H1 (cell line): ENCODE measurements around the gene CACNA2D3. TPM values are rescaled to one million over a fixed set of nuclear protein-coding genes. Genes with fewer than 3 reads are reported as not detected.
A peak's percentile ranks its signal among the peaks of the same experiment; 100 is the strongest.

Experiments used
- CTCF ChIA-PET: fragments of 300-600 bp; sonication (Branson Sonifier 250); formaldehyde crosslinking; loops from one replicate; lab custom pipeline; 2021; ENCODE audit not compliant: partially characterized antibody; lab: Charles Lee
- POLR2A ChIA-PET: fragments of 300-600 bp; sonication (Branson Sonifier 250); formaldehyde crosslinking; loops from one replicate; lab custom pipeline; 2021; ENCODE audit warnings: inconsistent platforms; ENCODE audit not compliant: partially characterized antibody; lab: Charles Lee
- DNase-seq, 2 experiments: peaks; one replicate each; pipeline versions ENCODE4 v3.0.0 to v3.0.0-alpha.2; 2010 to 2022; ENCODE audit warnings: low spot score in 2 of 2, low read depth in 1 of 2, mixed read lengths in 1 of 2
- FAIRE-seq: peaks from 2 replicates; lab custom pipeline; 2011; peaks lifted over from hg19 to GRCh38; lab: Jason Lieb, UNC
- H2AFZ ChIP-seq: 2 replicates; pipeline ENCODE4 v1.8.1; 2012; ENCODE audit warnings: low read length, inconsistent platforms
- H2AK5ac ChIP-seq: 2 replicates; pipeline ENCODE4 v1.6.1; 2013; ENCODE audit warnings: low read depth, low read length
- H2BK120ac ChIP-seq: replicated peaks from 2 replicates; pipeline ENCODE3; 2013; ENCODE audit warnings: low read depth, low read length, inconsistent platforms
- H2BK12ac ChIP-seq: 2 replicates; pipeline ENCODE4 v1.6.1; 2013; ENCODE audit warnings: low read depth, low read length
- H2BK15ac ChIP-seq: 2 replicates; pipeline ENCODE4 v1.6.1; 2013; ENCODE audit warnings: low read length
- H2BK20ac ChIP-seq: 2 replicates; pipeline ENCODE4 v1.6.1; 2013; ENCODE audit warnings: low read length
- H2BK5ac ChIP-seq: 2 replicates; pipeline ENCODE4 v1.6.1; 2013; ENCODE audit warnings: low read depth, low read length
- H3K14ac ChIP-seq: 2 replicates; pipeline ENCODE4 v1.6.1; 2013; ENCODE audit warnings: inconsistent platforms; ENCODE audit not compliant: insufficient read length
- H3K18ac ChIP-seq: 2 replicates; pipeline ENCODE4 v1.6.1; 2013; ENCODE audit warnings: low read length; ENCODE audit errors: extremely low read depth
- H3K23ac ChIP-seq: 2 replicates; pipeline ENCODE4 v1.6.1; 2013; ENCODE audit warnings: inconsistent platforms; ENCODE audit not compliant: insufficient read length
- H3K23me2 ChIP-seq: 2 replicates; pipeline ENCODE4 v1.6.1; 2013; ENCODE audit warnings: low read depth, low read length
- H3K27ac ChIP-seq: 2 replicates; pipeline ENCODE4 v1.6.1; 2011; ENCODE audit warnings: low read depth, low read length, inconsistent platforms
- H3K27me3 ChIP-seq, 4 experiments: replicated peaks in 1 of 4; 1 replicate in 1 of 4; 2 replicates in 3 of 4; pipeline versions ENCODE4 v1.6.1 to v1.8.1; 2011 to 2013; ENCODE audit warnings: low read length in 3 of 4, mild to moderate bottlenecking in 3 of 4, inconsistent platforms in 2 of 4, mixed read lengths in 2 of 4, moderate library complexity in 1 of 4; ENCODE audit not compliant: control insufficient read depth in 3 of 4, insufficient read depth in 3 of 4; ENCODE audit errors: extremely low read depth in 1 of 4
- H3K36me3 ChIP-seq, 4 experiments: 2 replicates each; pipeline versions ENCODE4 v1.6.1 to v1.8.1; 2011 to 2013; ENCODE audit warnings: mild to moderate bottlenecking in 4 of 4, low read length in 3 of 4, moderate library complexity in 2 of 4, control low read depth in 1 of 4, inconsistent platforms in 1 of 4; ENCODE audit not compliant: insufficient read depth in 4 of 4, control insufficient read depth in 2 of 4
- H3K4ac ChIP-seq: replicated peaks from 2 replicates; pipeline ENCODE3; 2013; ENCODE audit warnings: low read length, low read depth, mixed read lengths, inconsistent platforms; ENCODE audit not compliant: insufficient read length
- H3K4me1 ChIP-seq, 4 experiments: replicated peaks in 1 of 4; 1 replicate in 1 of 4; 2 replicates in 3 of 4; pipeline versions ENCODE4 v1.6.1 to v1.8.1; 2011 to 2013; ENCODE audit warnings: low read length in 3 of 4, inconsistent platforms in 2 of 4, mixed read lengths in 1 of 4; ENCODE audit not compliant: insufficient read depth in 4 of 4, control insufficient read depth in 3 of 4
- H3K4me2 ChIP-seq, 2 experiments: 2 replicates each; pipeline versions ENCODE4 v1.6.1 to v1.8.1; 2011 to 2013; ENCODE audit warnings: low read depth in 2 of 2, low read length in 2 of 2, control low read depth in 1 of 2, inconsistent platforms in 1 of 2, mild to moderate bottlenecking in 1 of 2; ENCODE audit not compliant: insufficient read depth in 1 of 2
- H3K4me3 ChIP-seq, 4 experiments: fragments of 200-600, 300-600 bp in 1 of 4; sonication (generic), shearing (Covaris generic), sonication (Bioruptor Twin) in 1 of 4; 2 replicates each; pipeline versions ENCODE4 v1.5.1 to v1.8.1; 2011 to 2016; ENCODE audit warnings: low read length in 4 of 4, low read depth in 3 of 4, control low read depth in 2 of 4, inconsistent platforms in 2 of 4, mild to moderate bottlenecking in 2 of 4, mixed read lengths in 1 of 4, moderate library complexity in 1 of 4; ENCODE audit not compliant: insufficient read depth in 2 of 4; ENCODE audit errors: extremely low read depth in 1 of 4
- H3K56ac ChIP-seq: replicated peaks from 2 replicates; pipeline ENCODE3; 2013; ENCODE audit warnings: low read depth, mild to moderate bottlenecking, mixed read lengths, low read length, inconsistent platforms; ENCODE audit not compliant: insufficient read length
- H3K79me1 ChIP-seq: 2 replicates; pipeline ENCODE4 v1.6.1; 2013; ENCODE audit warnings: low read depth, low read length, control low read depth
- H3K79me2 ChIP-seq, 2 experiments: 2 replicates each; pipeline versions ENCODE4 v1.6.1 to v1.8.1; 2012 to 2013; ENCODE audit warnings: low read length in 2 of 2, mild to moderate bottlenecking in 2 of 2, inconsistent platforms in 1 of 2; ENCODE audit not compliant: insufficient read depth in 2 of 2, control insufficient read depth in 1 of 2
- H3K9ac ChIP-seq, 4 experiments: replicated peaks in 1 of 4; 1 replicate in 1 of 4; 2 replicates in 3 of 4; pipeline versions ENCODE4 v1.6.1 to v1.8.1; 2011 to 2013; ENCODE audit warnings: low read depth in 3 of 4, low read length in 3 of 4, control low read depth in 2 of 4, mild to moderate bottlenecking in 2 of 4, moderate library complexity in 2 of 4, inconsistent platforms in 1 of 4; ENCODE audit errors: extremely low read depth in 1 of 4
- H3K9me3 ChIP-seq, 2 experiments: 2 replicates each; pipeline versions ENCODE4 v1.6.1 to v1.8.1; 2012 to 2013; ENCODE audit warnings: mild to moderate bottlenecking in 2 of 2, moderate library complexity in 2 of 2, control low read depth in 1 of 2, inconsistent platforms in 1 of 2, low read depth in 1 of 2, low read length in 1 of 2, mixed read lengths in 1 of 2; ENCODE audit not compliant: insufficient read depth in 2 of 2
- H4K20me1 ChIP-seq, 2 experiments: replicated peaks in 1 of 2; 2 replicates each; pipeline versions ENCODE3 to v1.8.1; 2011 to 2013; ENCODE audit warnings: inconsistent platforms in 2 of 2, low read length in 2 of 2, mild to moderate bottlenecking in 1 of 2; ENCODE audit not compliant: insufficient read depth in 2 of 2, control insufficient read depth in 1 of 2
- H4K5ac ChIP-seq: 2 replicates; pipeline ENCODE4 v1.6.1; 2013; ENCODE audit warnings: low read length, low read depth, mixed read lengths, inconsistent platforms; ENCODE audit not compliant: insufficient read length
- H4K8ac ChIP-seq: 2 replicates; pipeline ENCODE4 v1.8.0; 2013; ENCODE audit warnings: mild to moderate bottlenecking, moderate library complexity, low read length, inconsistent platforms; ENCODE audit not compliant: insufficient read depth; ENCODE audit errors: extremely low read depth
- H4K91ac ChIP-seq: replicated peaks from 2 replicates; pipeline ENCODE3; 2013; ENCODE audit warnings: low read length, mixed read lengths, inconsistent platforms; ENCODE audit not compliant: insufficient read length
- KDM4A ChIP-seq: IDR thresholded peaks from one replicate; pipeline ENCODE4 v1.7.1; 2012; ENCODE audit warnings: low read depth, mild to moderate bottlenecking, moderate library complexity, low read length, inconsistent platforms; ENCODE audit not compliant: severe bottlenecking
- MAFK ChIP-seq: IDR thresholded peaks from 2 replicates; pipeline ENCODE4 v1.6.1; 2012; ENCODE audit warnings: low read depth, mild to moderate bottlenecking, improper control_type of control experiment, low read length
- MAX ChIP-seq: IDR thresholded peaks from 2 replicates; pipeline ENCODE4 v1.6.1; 2012; ENCODE audit warnings: inconsistent platforms
- RAD21 ChIP-seq, 2 experiments: IDR thresholded peaks in 1 of 2; conservative IDR thresholded peaks in 1 of 2; 2 replicates each; pipeline ENCODE4 v1.6.1; 2011; ENCODE audit warnings: low read depth in 2 of 2, low read length in 2 of 2, improper control_type of control experiment in 1 of 2, inconsistent platforms in 1 of 2, mild to moderate bottlenecking in 1 of 2, moderate library complexity in 1 of 2
- TBP ChIP-seq: IDR thresholded peaks from 2 replicates; pipeline ENCODE4 v1.6.1; 2011; ENCODE audit warnings: low read depth, low read length, improper control_type of control experiment
- TEAD4 ChIP-seq: IDR thresholded peaks from 2 replicates; pipeline ENCODE4 v1.6.1; 2012; ENCODE audit warnings: low read depth, low read length, inconsistent platforms, mixed read lengths
- WGBS, 2 experiments: shearing (Covaris generic) in 1 of 2; methylation state at CpG; one replicate each; pipeline versions ENCODE4 v1.1.6 to v1.1.7; 2013 to 2015; ENCODE audit warnings: low lambda C conversion rate in 2 of 2, mixed read lengths in 2 of 2, inconsistent platforms in 1 of 2, low coverage in 1 of 2, missing lambda C conversion rate in 1 of 2; ENCODE audit not compliant: insufficient replicate concordance in 2 of 2, insufficient coverage in 1 of 2, insufficient read length in 1 of 2; ENCODE audit errors: extremely low coverage in 1 of 2, missing lambda C conversion rate in 1 of 2; 5-methylcytosine and 5-hydroxymethylcytosine counted together
- polyA plus RNA-seq, 7 experiments: library from polyadenylated mRNA; depleted of rRNA in 3 of 7; stranded (reverse) in 5 of 7; unstranded in 2 of 7; fragments of >200 nt in 5 of 7; fragments of 200-250 nt in 2 of 7; gene quantifications; 1 replicate in 5 of 7; 2 replicates in 1 of 7; 4 replicates in 1 of 7; pipeline versions ENCODE4 v1.2.1 to v1.2.3, GENCODE V29; 2011 to 2013; ENCODE audit warnings: missing spikeins in 2 of 7, mixed read lengths in 2 of 7
- total RNA-seq: library from RNA; stranded (reverse); fragmentation: NEBNext Ultra II Directional; extraction: Animal tissue kit (Norgen Biotek cat#: 25700); gene quantifications from 2 replicates; pipeline ENCODE4 v1.2.1, GENCODE V29; 2021
- TF ChIP-seq, protein P1 (sequence below): IDR thresholded peaks from 2 replicates; pipeline ENCODE4 v1.6.1; 2011; ENCODE audit warnings: low read depth, mild to moderate bottlenecking, low read length; ENCODE audit not compliant: insufficient read depth

The CACNA2D3 gene
- total and polyA plus RNA-seq, 2 of the 8 experiments (the other 6 are each of a cell fraction or from before 2014, with no cell fraction given) = 1.5 to 1.8 TPM

- no peak overlapping the region for H2BK5ac ChIP-seq
- no peak overlapping the region for H2BK12ac ChIP-seq
- peaks cover 0 to 2% of the 10 kb centered on the region in 2 experiments for H4K20me1 ChIP-seq
- H3K4me1 ChIP-seq = peaks cover 5 to 15% (median 7%) of the 10 kb centered on the region in 4 experiments
- H3K4me3 ChIP-seq = peak overlapping the region; percentile 60 to 67 (median 62)
- no peak overlapping the region for H2BK15ac ChIP-seq
- no peaks in the 10 kb centered on the region for H3K79me2 ChIP-seq
- H3K23me2 ChIP-seq = peaks cover 5% of the 10 kb centered on the region; the same call in 1 of the 2 replicates
- H3K4ac ChIP-seq = no peak overlapping the region
- peak overlapping the region; percentile 97 for H3K4me2 ChIP-seq
- H4K91ac ChIP-seq = no peak overlapping the region
- no peak overlapping the region for H3K27ac ChIP-seq
- H2BK120ac ChIP-seq = no peak overlapping the region
- H3K18ac ChIP-seq = no peak overlapping the region; the same call in 1 of the 2 replicates
- DNase-seq (peak in 1 of 2 experiments; percentile 73), FAIRE-seq (no peak)
- no peaks in the 10 kb centered on the region; a peak in 1 of 8 replicates for H3K36me3 ChIP-seq
- peak overlapping the region; percentile 28 for H3K56ac ChIP-seq
- ChIA-PET POLR2A (interaction anchor here (1.3 kb wide), 1 partner anchor 182 kb away, joined by 4 read pairs; no protein-coding TSS in a partner anchor), CTCF (interaction anchor here (0.8 to 3.4 kb wide), 3 partner anchors 10 to 183 kb away, joined by 3 to 16 read pairs (median 3); no protein-coding TSS in a partner anchor)
- H3K79me1 ChIP-seq = no peaks in the 10 kb centered on the region
- peaks cover 35 to 53% (median 43%) of the 10 kb centered on the region in 4 experiments for H3K27me3 ChIP-seq
- H2BK20ac ChIP-seq = no peak overlapping the region
- no peak overlapping the region for H3K14ac ChIP-seq
- 2% methylated on average over 45 of the region's 45 CpGs; no CpG with 5 or more reads in 1 of the 2 experiments for WGBS, 2 experiments
- H2AK5ac ChIP-seq = no peak overlapping the region
- H4K8ac ChIP-seq = no peak overlapping the region
- no peak overlapping the region for H4K5ac ChIP-seq
- H3K9ac ChIP-seq = no peak overlapping the region; a peak in 1 of 7 replicates
- no peak overlapping the region for H3K23ac ChIP-seq
- H2AFZ ChIP-seq = peak overlapping the region; percentile 28; the same call in 1 of the 2 replicates
- H3K9me3 ChIP-seq = peaks cover 4 to 10% of the 10 kb centered on the region in 2 experiments; a peak in 3 of 4 replicates
- no peak for TF ChIP-seq MAFK
- TF ChIP-seq, protein P1, sequence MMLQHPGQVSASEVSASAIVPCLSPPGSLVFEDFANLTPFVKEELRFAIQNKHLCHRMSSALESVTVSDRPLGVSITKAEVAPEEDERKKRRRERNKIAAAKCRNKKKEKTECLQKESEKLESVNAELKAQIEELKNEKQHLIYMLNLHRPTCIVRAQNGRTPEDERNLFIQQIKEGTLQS = no peak
- 0 out of 2 replicates have a peak, but pooled peaks have one; percentile 49 for TF ChIP-seq MAX
- 0 out of 2 replicates have a peak, but pooled peaks have one; percentile 26 for TF ChIP-seq TBP
- peak; percentile 12 to 37; a peak in 3 of 4 replicates for TF ChIP-seq RAD21 (IDR thresholded peaks at IDR 0.05 in 1 of 2, conservative IDR thresholded peaks at IDR 0.05 in 1 of 2; ENCODE audit: low read depth in 2 of 2, low read length in 2 of 2)
- TF ChIP-seq TEAD4 = no peak
- TF ChIP-seq KDM4A = peak; percentile 43
These were observed 1.5 kb upstream of the CACNA2D3 start for GRCh38 chr3:54120657-54121413.
